GM18505 (cell line): ENCODE measurements around the gene FAF1.
"Not testable (repeated sequence)": the region's sequence is repeated elsewhere in the genome, so short reads cannot be mapped to it uniquely, and the experiment has no call there.

Experiments used
- ATAC-seq: cut with Tn5 transposase; IDR thresholded peaks from one replicate; pipeline ENCODE4 v1.9.1; 2021; ENCODE audit not compliant: unreplicated experiment
- POLR2A ChIP-seq: IDR thresholded peaks from 4 replicates; pipeline ENCODE4 v1.6.1; 2011; ENCODE audit warnings: borderline replicate concordance; ENCODE audit not compliant: insufficient read depth, insufficient read length; ENCODE audit errors: extremely low read depth

The FAF1 gene

DNA sequence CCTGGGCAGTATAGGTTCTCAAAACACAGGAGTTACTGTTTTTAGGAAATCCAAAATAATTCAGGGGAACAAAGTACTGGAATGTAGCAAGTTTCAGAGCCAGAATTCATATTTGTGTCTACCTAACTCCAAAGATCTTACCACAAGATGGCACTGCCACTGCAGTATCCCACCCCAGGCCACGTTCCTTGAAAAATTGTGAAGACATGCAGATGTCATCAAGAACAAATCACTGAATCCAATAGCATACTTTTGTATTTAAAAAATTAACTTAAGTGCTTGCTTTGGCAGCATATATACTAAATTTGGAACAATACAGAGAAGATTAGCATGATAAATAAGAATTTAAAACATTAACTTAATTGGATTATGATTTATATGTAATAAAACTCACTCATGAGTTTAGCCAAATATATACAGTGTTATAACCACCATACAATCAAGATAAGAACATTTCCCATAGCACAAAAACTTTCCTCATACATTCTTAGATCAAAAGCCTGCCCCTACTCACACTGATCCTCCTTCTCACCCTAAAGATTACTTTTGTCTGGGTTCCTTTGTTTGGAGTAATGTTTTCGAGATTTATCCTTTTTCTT, 209.9 kb downstream of the FAF1 start:
- ATAC-seq: no peak
- no peak for TF ChIP-seq POLR2A

- no peak for TF ChIP-seq POLR2A
- ATAC-seq: no peak
Measured at GRCh38 chr1:50747394-50747793, 212.7 kb downstream of the FAF1 start.

GRCh38 chr1:50742523-50742922, 217.5 kb downstream of the FAF1 start:
- ATAC-seq: no peak
- no peak for TF ChIP-seq POLR2A

DNA sequence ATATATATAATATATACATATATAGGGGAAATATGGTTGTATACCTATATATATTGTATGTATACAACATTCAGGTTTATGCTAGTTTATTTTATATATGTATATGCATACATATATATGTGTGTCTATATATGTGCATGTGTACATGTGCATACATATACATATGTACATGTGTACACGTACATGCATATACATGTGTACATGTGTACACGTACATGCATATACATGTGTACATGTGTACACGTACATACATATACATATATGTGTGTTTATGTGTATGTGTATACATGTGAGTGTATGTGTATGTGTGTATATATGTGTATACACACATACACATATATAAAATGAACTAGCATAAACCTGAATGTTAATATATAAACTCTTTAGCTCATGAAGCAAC, 220.9 kb downstream of the FAF1 start:
- ATAC-seq: no peak
- TF ChIP-seq POLR2A: no peak

- no peak for TF ChIP-seq POLR2A
- no peak for ATAC-seq
Measured at GRCh38 chr1:50735443-50735842, 224.6 kb downstream of the FAF1 start.

GRCh38 chr1:50727578-50727977, 232.5 kb downstream of the FAF1 start:
- not testable (repeated sequence) for ATAC-seq

GRCh38 chr1:50724626-50725286, 235.3 kb downstream of the FAF1 start:
- TF ChIP-seq POLR2A: no peak
- ATAC-seq: peak; percentile 73

DNA sequence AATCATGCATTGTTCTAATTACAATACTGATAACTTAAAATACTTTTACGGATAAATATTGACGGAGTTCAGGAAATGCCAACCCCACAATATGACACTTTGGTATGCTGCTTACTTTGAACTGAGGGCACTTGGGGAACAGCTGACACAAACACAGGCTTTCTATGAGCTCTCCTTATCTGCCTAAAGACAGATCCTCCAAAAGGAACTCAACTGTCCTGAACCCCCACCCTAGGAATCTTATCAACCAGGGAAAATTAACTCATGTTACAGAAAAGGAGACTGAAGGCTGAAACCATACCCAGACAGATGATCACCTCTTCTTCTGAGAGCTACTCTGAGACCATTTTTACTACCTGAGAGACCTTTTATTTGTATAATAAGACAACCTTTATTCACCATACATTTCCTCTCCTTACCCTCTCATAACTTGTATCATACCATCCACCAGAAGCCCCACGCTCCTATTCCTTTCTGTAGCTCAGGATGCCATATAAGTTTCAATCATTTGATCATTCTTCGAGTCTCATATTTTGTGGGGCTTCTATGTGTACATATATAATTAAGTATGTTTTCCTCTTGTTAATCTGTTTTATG, 239.5 kb downstream of the FAF1 start:
- TF ChIP-seq POLR2A: no peak
- ATAC-seq: no peak

GRCh38 chr1:50719126-50719525, 240.9 kb downstream of the FAF1 start:
- TF ChIP-seq POLR2A: no peak
- ATAC-seq: no peak

DNA sequence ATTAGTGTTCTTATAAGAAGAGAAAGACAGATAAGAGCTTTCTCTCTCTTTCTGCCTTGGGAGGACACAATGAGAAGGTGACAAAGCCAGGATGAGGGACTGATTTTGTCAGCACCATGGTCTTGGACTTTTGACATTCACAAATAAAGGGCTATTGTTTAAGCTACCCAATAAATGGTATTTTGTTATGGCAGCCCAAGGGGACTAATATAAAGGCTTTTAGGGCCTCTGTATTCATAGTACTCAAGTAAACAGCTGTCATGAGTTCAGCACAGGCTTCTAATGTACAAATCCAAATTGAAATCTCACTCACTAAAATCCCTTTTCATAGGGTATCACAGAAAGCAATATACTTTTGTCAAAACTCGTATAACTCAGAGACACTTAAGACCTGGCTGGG, 242.7 kb downstream of the FAF1 start:
- TF ChIP-seq POLR2A: no peak
- no peak for ATAC-seq

- ATAC-seq: not testable (repeated sequence)
Measured at GRCh38 chr1:50716455-50716854, 243.6 kb downstream of the FAF1 start.

GRCh38 chr1:50710099-50710498, 250.0 kb downstream of the FAF1 start:
- no peak for ATAC-seq
- no peak for TF ChIP-seq POLR2A

GRCh38 chr1:50707824-50708223, 252.2 kb downstream of the FAF1 start:
- no peak for ATAC-seq
- no peak for TF ChIP-seq POLR2A

DNA sequence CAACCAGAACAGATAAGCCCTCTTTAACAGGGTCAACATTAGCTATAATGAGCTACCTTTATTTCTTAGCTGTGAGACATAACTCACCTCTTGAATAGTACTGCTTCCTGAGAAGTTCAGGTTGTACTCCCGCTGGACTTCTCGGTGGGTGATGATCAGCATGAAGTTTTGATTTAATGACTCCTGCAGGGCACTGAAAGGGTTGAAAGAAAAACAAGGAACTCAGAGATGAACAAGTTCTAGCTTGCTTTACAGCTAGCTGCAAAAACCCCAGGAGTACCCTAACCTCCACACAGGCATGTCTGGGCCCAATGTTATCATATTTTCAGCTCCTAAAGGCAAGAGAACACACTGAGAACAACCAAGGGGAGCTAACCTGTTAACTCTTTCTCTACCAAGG, 254.4 kb downstream of the FAF1 start:
- ATAC-seq: no peak
- TF ChIP-seq POLR2A: no peak
